ENCODE data around the gene LRRN2.
"Not testable (repeated sequence)": the region's sequence is repeated elsewhere in the genome, so short reads cannot be mapped to it uniquely, and the experiment has no call there.

Gene LRRN2

DNA sequence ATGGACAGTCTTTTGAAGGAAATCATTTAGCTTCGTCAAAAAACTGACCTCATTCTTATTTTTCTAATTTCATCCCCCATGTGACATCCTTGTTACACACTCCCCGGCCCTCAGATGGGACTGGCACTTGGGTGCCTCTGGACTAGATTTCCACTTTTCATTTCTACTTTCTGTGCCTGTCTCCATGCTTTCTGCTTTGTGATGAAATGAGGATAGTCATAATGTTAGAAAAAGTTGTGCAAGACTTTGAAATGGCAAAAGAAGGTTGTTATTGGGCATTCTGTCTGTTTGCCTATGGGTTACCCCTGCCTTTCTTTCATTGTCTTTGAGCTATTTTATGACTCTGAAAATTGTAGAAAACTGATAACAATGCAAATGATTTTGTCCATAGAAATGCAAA, 114.4 kb downstream of the LRRN2 start:
- H3K4me3 ChIP-seq (ENCODE audit: low read depth, low read length): no peak overlapping the region
- TF ChIP-seq, protein P1, sequence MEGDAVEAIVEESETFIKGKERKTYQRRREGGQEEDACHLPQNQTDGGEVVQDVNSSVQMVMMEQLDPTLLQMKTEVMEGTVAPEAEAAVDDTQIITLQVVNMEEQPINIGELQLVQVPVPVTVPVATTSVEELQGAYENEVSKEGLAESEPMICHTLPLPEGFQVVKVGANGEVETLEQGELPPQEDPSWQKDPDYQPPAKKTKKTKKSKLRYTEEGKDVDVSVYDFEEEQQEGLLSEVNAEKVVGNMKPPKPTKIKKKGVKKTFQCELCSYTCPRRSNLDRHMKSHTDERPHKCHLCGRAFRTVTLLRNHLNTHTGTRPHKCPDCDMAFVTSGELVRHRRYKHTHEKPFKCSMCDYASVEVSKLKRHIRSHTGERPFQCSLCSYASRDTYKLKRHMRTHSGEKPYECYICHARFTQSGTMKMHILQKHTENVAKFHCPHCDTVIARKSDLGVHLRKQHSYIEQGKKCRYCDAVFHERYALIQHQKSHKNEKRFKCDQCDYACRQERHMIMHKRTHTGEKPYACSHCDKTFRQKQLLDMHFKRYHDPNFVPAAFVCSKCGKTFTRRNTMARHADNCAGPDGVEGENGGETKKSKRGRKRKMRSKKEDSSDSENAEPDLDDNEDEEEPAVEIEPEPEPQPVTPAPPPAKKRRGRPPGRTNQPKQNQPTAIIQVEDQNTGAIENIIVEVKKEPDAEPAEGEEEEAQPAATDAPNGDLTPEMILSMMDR (IDR thresholded peaks at IDR 0.05; ENCODE audit: low read depth, low read length): no peak
- no peak for DNase-seq (ENCODE audit: low read depth, low spot score)
- in situ Hi-C loops (cut with HindIII; ENCODE audit: low sequenced_read_pairs): no loop called here

DNA sequence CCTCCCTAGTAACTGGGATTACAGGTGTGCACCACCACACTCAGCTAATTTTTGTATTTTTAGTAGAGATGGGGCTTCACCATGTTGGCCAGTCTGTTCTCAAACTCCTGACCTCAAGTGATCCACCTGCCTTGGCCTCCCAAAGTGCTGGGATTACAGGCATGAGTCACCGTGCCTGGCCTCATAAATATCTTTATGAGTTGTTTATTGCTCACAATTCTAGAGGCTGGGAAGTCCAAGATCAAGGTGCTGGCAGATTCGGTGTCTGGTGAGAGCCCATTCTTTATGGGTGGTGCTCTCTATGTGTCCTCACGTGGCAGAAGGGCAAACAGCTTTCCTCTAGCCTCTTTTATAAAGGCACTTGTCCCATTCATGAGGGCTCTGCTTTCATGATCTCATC, 115.5 kb downstream of the LRRN2 start:
- H3K4me3 ChIP-seq (ENCODE audit: low read depth, low read length); DNase-seq (ENCODE audit: low read depth, low spot score); in situ Hi-C loops (cut with HindIII; ENCODE audit: low sequenced_read_pairs): not testable (repeated sequence)

DNA sequence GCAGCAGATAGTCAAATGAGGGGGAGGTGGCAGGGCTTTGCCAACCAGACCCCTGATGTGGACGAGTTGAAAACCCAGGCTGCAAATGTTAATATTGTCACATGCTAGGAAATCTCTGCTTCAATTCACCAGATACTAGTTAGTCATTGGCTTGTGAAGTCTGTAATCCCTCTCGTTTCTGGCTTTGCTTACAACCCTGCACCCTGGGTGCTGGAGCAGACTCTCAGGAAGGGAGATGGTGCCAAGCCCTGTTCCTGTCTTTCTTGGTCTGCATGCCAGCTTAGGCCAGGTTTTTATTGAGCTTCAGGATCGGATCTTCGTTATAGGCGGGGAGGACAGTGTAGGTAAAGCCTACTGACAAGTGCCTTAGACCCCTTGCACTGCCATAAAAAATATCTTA, 116.1 kb downstream of the LRRN2 start:
- DNase-seq (ENCODE audit: low read depth, low spot score): no peak
- no peak overlapping the region for H3K4me3 ChIP-seq (ENCODE audit: low read depth, low read length)
- in situ Hi-C loops (cut with HindIII; ENCODE audit: low sequenced_read_pairs): no loop called here
- TF ChIP-seq, protein P1 (IDR thresholded peaks at IDR 0.05; ENCODE audit: low read depth, low read length): no peak

GRCh38 chr1:204568576-204569315, 116.8 kb downstream of the LRRN2 start:
- no peak for DNase-seq (ENCODE audit: low read depth, low spot score)
- in situ Hi-C loops (cut with HindIII; ENCODE audit: low sequenced_read_pairs): no loop called here
- TF ChIP-seq, protein P1 (IDR thresholded peaks at IDR 0.05; ENCODE audit: low read depth, low read length): no peak
- no peak overlapping the region for H3K4me3 ChIP-seq (ENCODE audit: low read depth, low read length)

All from astrocyte of the spinal cord (primary cell).